ENCODE results near the gene DNAAF1.

DNA sequence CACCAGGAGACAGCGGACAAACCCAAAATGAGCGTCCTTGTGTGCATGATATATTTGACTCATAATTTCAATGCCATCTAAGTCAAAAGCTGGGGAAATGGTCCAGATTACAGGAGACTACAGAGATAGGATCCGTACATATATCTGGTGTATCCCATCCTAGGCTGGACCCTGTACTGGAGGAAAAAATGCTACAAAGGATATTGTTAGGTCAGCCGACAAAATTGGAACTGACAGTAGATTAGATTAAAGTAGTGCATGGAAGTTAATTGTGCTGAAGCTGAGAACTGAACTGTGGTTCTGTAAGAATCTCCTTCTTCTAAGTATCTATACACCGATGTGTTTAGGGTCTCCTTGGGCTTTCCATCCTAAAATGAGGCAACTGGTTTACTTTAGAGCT lies 70.4 kb downstream of the DNAAF1 start:
- TF ChIP-seq EP300 (IDR thresholded peaks at IDR 0.05; ENCODE audit: borderline replicate concordance) (no peak), TEAD4 (IDR thresholded peaks at IDR 0.05) (no peak), NFIC (IDR thresholded peaks at IDR 0.05) (no peak), YY1 (IDR thresholded peaks at IDR 0.05; ENCODE audit: low read depth) (no peak), FOXM1 (IDR thresholded peaks at IDR 0.05; ENCODE audit: borderline replicate concordance, low read depth) (no peak), CEBPB (IDR thresholded peaks at IDR 0.05) (no peak), RAD21 (IDR thresholded peaks at IDR 0.05; ENCODE audit: low read depth) (no peak), TAF1 (IDR thresholded peaks at IDR 0.05; ENCODE audit: low read depth) (no peak), REST (IDR thresholded peaks at IDR 0.05; ENCODE audit: low read depth) (no peak), TCF12 (IDR thresholded peaks at IDR 0.05; ENCODE audit: low read depth) (no peak), ZBTB7A (IDR thresholded peaks at IDR 0.05; ENCODE audit: low read depth) (no peak), EGR1 (IDR thresholded peaks at IDR 0.05) (no peak)
- TF ChIP-seq, protein P1, sequence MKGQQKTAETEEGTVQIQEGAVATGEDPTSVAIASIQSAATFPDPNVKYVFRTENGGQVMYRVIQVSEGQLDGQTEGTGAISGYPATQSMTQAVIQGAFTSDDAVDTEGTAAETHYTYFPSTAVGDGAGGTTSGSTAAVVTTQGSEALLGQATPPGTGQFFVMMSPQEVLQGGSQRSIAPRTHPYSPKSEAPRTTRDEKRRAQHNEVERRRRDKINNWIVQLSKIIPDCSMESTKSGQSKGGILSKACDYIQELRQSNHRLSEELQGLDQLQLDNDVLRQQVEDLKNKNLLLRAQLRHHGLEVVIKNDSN (IDR thresholded peaks at IDR 0.05), result no peak
- TF ChIP-seq, protein P2, sequence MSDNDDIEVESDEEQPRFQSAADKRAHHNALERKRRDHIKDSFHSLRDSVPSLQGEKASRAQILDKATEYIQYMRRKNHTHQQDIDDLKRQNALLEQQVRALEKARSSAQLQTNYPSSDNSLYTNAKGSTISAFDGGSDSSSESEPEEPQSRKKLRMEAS (IDR thresholded peaks at IDR 0.05), result no peak
